NCI-H1694 (cell line): ENCODE results near the gene CERK.

ENCODE experiments used
- DNase-seq: peaks from one replicate; lab custom pipeline; 2025; lab: John Stamatoyannopoulos, UW

CERK gene

GRCh38 chr22:46699091-46699490, 39.0 kb downstream of the CERK start:
- no peak for DNase-seq

GRCh38 chr22:46697811-46698515, 40.1 kb downstream of the CERK start:
- no peak for DNase-seq

- DNase-seq = no peak
Observed at GRCh38 chr22:46696614-46697013, 41.4 kb downstream of the CERK start.

GRCh38 chr22:46696229-46696518, 41.9 kb downstream of the CERK start:
- no peak for DNase-seq

GRCh38 chr22:46695346-46696228, 42.5 kb downstream of the CERK start:
- DNase-seq = peak; percentile 31

GRCh38 chr22:46694416-46695170, 43.5 kb downstream of the CERK start:
- DNase-seq = no peak

GRCh38 chr22:46693634-46694415, 44.2 kb downstream of the CERK start:
- DNase-seq = peak; percentile 5

- DNase-seq = no peak
Observed at GRCh38 chr22:46691571-46691970, 46.5 kb downstream of the CERK start.

GRCh38 chr22:46690146-46690545, 47.9 kb downstream of the CERK start:
- DNase-seq = no peak

- no peak for DNase-seq
Observed at GRCh38 chr22:46688949-46689348, 49.1 kb downstream of the CERK start.

GRCh38 chr22:46687460-46687859, 50.6 kb downstream of the CERK start:
- DNase-seq = no peak

- no peak for DNase-seq
Observed at GRCh38 chr22:46687048-46687444, 51.0 kb downstream of the CERK start.

- no peak for DNase-seq
Observed at GRCh38 chr22:46686221-46687047, 51.6 kb downstream of the CERK start.

- no peak for DNase-seq
Observed at GRCh38 chr22:46684706-46685105, 53.3 kb downstream of the CERK start.

- DNase-seq = no peak
Observed at GRCh38 chr22:46682011-46682731, 55.9 kb downstream of the CERK start.

GRCh38 chr22:46681010-46681409, 57.0 kb downstream of the CERK start:
- DNase-seq = no peak

- no peak for DNase-seq
Observed at GRCh38 chr22:46679706-46680269, 58.3 kb downstream of the CERK start.

- DNase-seq = no peak
Observed at GRCh38 chr22:46678785-46679700, 59.0 kb downstream of the CERK start.
